GM23338 (cell line): ENCODE measurements around the gene RNF5.
A peak's percentile ranks its signal among the peaks of the same experiment; 100 is the strongest.

ENCODE experiments used
- CREB1 ChIP-seq: fragments of 250-450 bp; sonication (Bioruptor Pico); IDR thresholded peaks from 2 replicates; pipeline ENCODE4 v1.5.0; 2020; ENCODE audit warnings: low read depth, mild to moderate bottlenecking, moderate library complexity
- EZH2 ChIP-seq: fragments of 200-600 bp; sonication (generic); IDR thresholded peaks from one replicate; pipeline ENCODE4 v1.8.0; 2017; ENCODE audit warnings: antibody characterized with exemption, mild to moderate bottlenecking, low read depth; ENCODE audit not compliant: unreplicated experiment
- EZH2phosphoT487 ChIP-seq: fragments of 200-600 bp; sonication (generic); IDR thresholded peaks from one replicate; pipeline ENCODE4 v1.8.1; 2018; ENCODE audit warnings: antibody characterized with exemption; ENCODE audit not compliant: unreplicated experiment
- NANOG ChIP-seq: IDR thresholded peaks from 2 replicates; pipeline ENCODE4 v1.6.1; 2016; ENCODE audit warnings: antibody characterized with exemption, borderline replicate concordance
- POLR2AphosphoS5 ChIP-seq: IDR thresholded peaks from 2 replicates; pipeline ENCODE4 v1.6.1; 2016; ENCODE audit warnings: antibody characterized with exemption, low read depth
- REST ChIP-seq: IDR thresholded peaks from one replicate; pipeline ENCODE4 v1.6.1; 2018; ENCODE audit warnings: antibody characterized with exemption; ENCODE audit not compliant: unreplicated experiment
- STAT1 ChIP-seq: IDR thresholded peaks from one replicate; pipeline ENCODE4 v1.6.1; 2016; ENCODE audit warnings: antibody characterized with exemption; ENCODE audit not compliant: unreplicated experiment
- ZNF114 ChIP-seq: fragments of 250-450 bp; sonication (Bioruptor Pico); IDR thresholded peaks from 2 replicates; pipeline ENCODE4 v1.5.0; 2020; ENCODE audit warnings: mild to moderate bottlenecking, moderate library complexity
- ZNF462 ChIP-seq: fragments of 250-450 bp; sonication (Bioruptor Pico); IDR thresholded peaks from 2 replicates; pipeline ENCODE4 v1.5.0; 2020; ENCODE audit warnings: mild to moderate bottlenecking, moderate library complexity
- TF ChIP-seq, protein P1 (sequence below), 2 experiments: fragments of 200-600 bp in 1 of 2; sonication (generic) in 1 of 2; conservative IDR thresholded peaks; 2 replicates each; pipeline versions ENCODE4 v1.5.1 to v1.6.1; 2016 to 2017; ENCODE audit warnings: antibody characterized with exemption in 2 of 2, low read depth in 2 of 2, mild to moderate bottlenecking in 2 of 2, moderate library complexity in 1 of 2

DNA sequence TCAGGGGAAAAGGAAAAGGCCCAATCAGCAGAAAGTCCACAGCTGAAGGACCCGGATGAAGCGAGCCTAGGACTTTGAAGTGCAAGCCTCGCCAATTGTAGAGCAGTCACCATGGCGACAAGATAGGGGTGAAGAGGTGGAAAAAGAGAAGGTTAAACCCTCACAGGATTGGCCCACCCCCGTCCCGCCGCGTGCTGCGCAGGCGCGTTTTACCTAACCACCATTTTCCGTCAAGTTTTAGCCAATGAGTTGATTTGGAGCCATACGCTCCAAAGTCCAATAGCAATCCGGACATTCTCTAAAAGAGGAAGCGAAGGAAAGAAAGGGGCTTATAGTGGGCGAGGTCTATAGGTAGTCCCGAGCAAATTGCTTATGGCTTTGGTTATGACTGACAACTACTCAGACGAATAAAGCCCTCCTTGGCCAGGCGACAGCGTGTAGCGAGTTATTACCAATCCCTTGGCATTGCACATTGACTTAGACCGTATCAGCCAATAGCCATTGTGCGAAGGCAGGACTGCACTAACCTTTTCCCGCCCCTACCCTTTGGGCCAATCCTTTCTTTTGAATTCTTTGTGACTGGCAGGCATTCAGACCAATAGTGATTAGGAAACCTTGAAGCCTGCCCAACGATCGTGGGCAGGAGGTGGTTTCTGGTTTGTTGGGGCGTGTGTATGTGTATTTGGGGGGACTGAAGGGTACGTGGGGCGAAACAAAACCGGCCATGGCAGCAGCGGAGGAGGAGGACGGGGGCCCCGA lies at the start of gene RNF5:
- TF ChIP-seq NANOG (no peak), POLR2AphosphoS5 (no peak), REST (no peak), CREB1 (CRISPR knock-in tag) (peak; percentile 80), EZH2 (no peak), ZNF462 (CRISPR knock-in tag) (no peak), ZNF114 (CRISPR knock-in tag) (no peak), EZH2phosphoT487 (no peak), STAT1 (no peak)
- TF ChIP-seq, protein P1, sequence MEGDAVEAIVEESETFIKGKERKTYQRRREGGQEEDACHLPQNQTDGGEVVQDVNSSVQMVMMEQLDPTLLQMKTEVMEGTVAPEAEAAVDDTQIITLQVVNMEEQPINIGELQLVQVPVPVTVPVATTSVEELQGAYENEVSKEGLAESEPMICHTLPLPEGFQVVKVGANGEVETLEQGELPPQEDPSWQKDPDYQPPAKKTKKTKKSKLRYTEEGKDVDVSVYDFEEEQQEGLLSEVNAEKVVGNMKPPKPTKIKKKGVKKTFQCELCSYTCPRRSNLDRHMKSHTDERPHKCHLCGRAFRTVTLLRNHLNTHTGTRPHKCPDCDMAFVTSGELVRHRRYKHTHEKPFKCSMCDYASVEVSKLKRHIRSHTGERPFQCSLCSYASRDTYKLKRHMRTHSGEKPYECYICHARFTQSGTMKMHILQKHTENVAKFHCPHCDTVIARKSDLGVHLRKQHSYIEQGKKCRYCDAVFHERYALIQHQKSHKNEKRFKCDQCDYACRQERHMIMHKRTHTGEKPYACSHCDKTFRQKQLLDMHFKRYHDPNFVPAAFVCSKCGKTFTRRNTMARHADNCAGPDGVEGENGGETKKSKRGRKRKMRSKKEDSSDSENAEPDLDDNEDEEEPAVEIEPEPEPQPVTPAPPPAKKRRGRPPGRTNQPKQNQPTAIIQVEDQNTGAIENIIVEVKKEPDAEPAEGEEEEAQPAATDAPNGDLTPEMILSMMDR (conservative IDR thresholded peaks at IDR 0.05; ENCODE audit: low read depth in 2 of 2): no peak
